HepG2 (cell line): ENCODE data around the gene TBCD. TPM values are rescaled to one million over a fixed set of nuclear protein-coding genes. Genes with fewer than 3 reads are reported as not detected.

Experiments
- ATAC-seq: fragments of 200-7000 bp; cut with Tn5 transposase; 3 replicates; pipeline ENCODE4 v1.9.1; 2020; ENCODE audit warnings: mild to moderate bottlenecking, moderate library complexity
- BruUV-seq: library from RNA; stranded (reverse); fragments of 400-500 nt; replicated peaks from 2 replicates; lab custom pipeline; 2021; lab: Mats Ljungman, UMichigan
- CTCF ChIA-PET: fragments of 300-600 bp; formaldehyde crosslinking; extraction: SDS; loops from one replicate; lab custom pipeline; 2021; ENCODE audit warnings: low total read pairs, inconsistent platforms, low intra/inter-chr PET ratio; lab: Yijun Ruan, JAX
- POLR2A ChIA-PET: fragments of 350-600 bp; sonication (Branson Sonifier 250); formaldehyde crosslinking; loops from one replicate; lab custom pipeline; 2020; ENCODE audit warnings: antibody characterized with exemption, inconsistent platforms; lab: Yijun Ruan, JAX
- DNase-seq: peaks from one replicate; pipeline ENCODE4 v3.0.0-alpha.2; 2015; ENCODE audit warnings: low spot score
- FAIRE-seq: peaks from 3 replicates; lab custom pipeline; 2011; peaks lifted over from hg19 to GRCh38; lab: Jason Lieb, UNC
- H2AFZ ChIP-seq: one replicate; pipeline ENCODE4 v1.6.1; 2011; ENCODE audit warnings: low read length, inconsistent platforms
- H3K27ac ChIP-seq: fragments of 300-600 bp; 3 replicates; pipeline ENCODE4 v1.8.0; 2011; ENCODE audit warnings: mixed run types, mild to moderate bottlenecking, mixed read lengths, low read length, inconsistent platforms; ENCODE audit not compliant: insufficient read depth; ENCODE audit errors: extremely low read length
- H3K27me3 ChIP-seq, 2 experiments: fragments of 200-600 bp in 1 of 2; 2 replicates in 1 of 2; 3 replicates in 1 of 2; pipeline versions ENCODE4 v1.6.0 to v1.8.0; 2011; ENCODE audit warnings: low read length in 2 of 2, mild to moderate bottlenecking in 2 of 2, moderate library complexity in 2 of 2, inconsistent platforms in 1 of 2; ENCODE audit not compliant: insufficient read depth in 2 of 2, control insufficient read depth in 1 of 2
- H3K36me3 ChIP-seq, 2 experiments: fragments of 200-600 bp in 1 of 2; replicated peaks in 1 of 2; 2 replicates in 1 of 2; 3 replicates in 1 of 2; pipeline versions ENCODE4 v1.5.1 to v1.8.0; 2011; ENCODE audit warnings: low read length in 2 of 2, inconsistent platforms in 1 of 2; ENCODE audit not compliant: insufficient read depth in 2 of 2, control insufficient read depth in 1 of 2
- H3K4me1 ChIP-seq: 2 replicates; pipeline ENCODE4 v1.5.1; 2012; ENCODE audit warnings: low read length, inconsistent platforms; ENCODE audit not compliant: insufficient read depth
- H3K4me2 ChIP-seq: 2 replicates; pipeline ENCODE4 v1.6.0; 2011; ENCODE audit warnings: low read depth, low read length, inconsistent platforms
- H3K4me3 ChIP-seq, 3 experiments: fragments of 200-600 bp in 1 of 3; sonication (generic), shearing (Covaris generic) in 1 of 3; replicated peaks in 1 of 3; 2 replicates each; pipeline ENCODE4 v1.5.1; 2011 to 2016; ENCODE audit warnings: low read length in 3 of 3, inconsistent platforms in 2 of 3, low read depth in 2 of 3, mild to moderate bottlenecking in 2 of 3, control low read depth in 1 of 3, mixed read lengths in 1 of 3; ENCODE audit not compliant: insufficient read depth in 1 of 3
- H3K79me2 ChIP-seq: one replicate; pipeline ENCODE4 v1.6.1; 2011; ENCODE audit warnings: low read length, inconsistent platforms; ENCODE audit not compliant: insufficient read depth
- H3K9ac ChIP-seq: 2 replicates; pipeline ENCODE4 v1.6.0; 2011; ENCODE audit warnings: mild to moderate bottlenecking, low read depth, low read length, inconsistent platforms; ENCODE audit not compliant: insufficient read depth
- H3K9me3 ChIP-seq: 2 replicates; pipeline ENCODE4 v1.5.1; 2012; ENCODE audit warnings: mild to moderate bottlenecking, low read length
- H4K20me1 ChIP-seq: 2 replicates; pipeline ENCODE4 v1.6.0; 2011; ENCODE audit warnings: inconsistent platforms, mild to moderate bottlenecking, low read length, moderate library complexity; ENCODE audit not compliant: insufficient read depth
- HES4 ChIP-seq: sonication (generic); formaldehyde crosslinking; IDR thresholded peaks from 2 replicates; pipeline ENCODE4 v1.9.0; 2021; ENCODE audit warnings: mild to moderate bottlenecking, missing genetic modification reagents, borderline replicate concordance
- TEAD3 ChIP-seq: optimal IDR thresholded peaks from 2 replicates; pipeline ENCODE3; 2016; ENCODE audit warnings: borderline replicate concordance
- ZFP36L2 ChIP-seq: sonication (generic); formaldehyde crosslinking; IDR thresholded peaks from 2 replicates; pipeline ENCODE4 v1.4.0; 2020; ENCODE audit warnings: missing genetic modification reagents
- ZNF710 ChIP-seq: sonication (generic); formaldehyde crosslinking; IDR thresholded peaks from 2 replicates; pipeline ENCODE4 v1.5.0; 2020; ENCODE audit warnings: mild to moderate bottlenecking, missing genetic modification reagents, borderline replicate concordance
- WGBS: methylation state at CpG from one replicate; pipeline ENCODE4 v1.1.6; 2017; ENCODE audit warnings: low lambda C conversion rate; 5-methylcytosine and 5-hydroxymethylcytosine counted together
- in situ Hi-C: cut with HindIII; loops from 2 replicates; pipeline ENCODE4 v1.10.0; 2017; ENCODE audit warnings: low pct_unique_long_range_greater_than_20kb; ENCODE audit not compliant: extremely low pct_ligation_motif_present
- intact Hi-C: fragments of 100-400 bp; cut with micrococcal nuclease; formaldehyde crosslinking; loops from one replicate; pipeline ENCODE4 v1.10.0; 2022; ENCODE audit not compliant: unreplicated experiment
- polyA plus RNA-seq, 8 experiments: library from polyadenylated mRNA; depleted of rRNA in 3 of 8; stranded (reverse) in 7 of 8; unstranded in 1 of 8; fragments of >200 nt; fragmentation: Illumina TruSeq in 4 of 8; extraction: Trizol in 4 of 8; gene quantifications; 2 replicates each; pipeline versions ENCODE4 v1.2.1 to v1.2.3, GENCODE V29; 2011 to 2016; ENCODE audit warnings: low read depth in 4 of 8, missing spikeins in 1 of 8, mixed read lengths in 1 of 8; ENCODE audit not compliant: insufficient read depth in 1 of 8
- total RNA-seq, 5 experiments: library from RNA; depleted of rRNA; stranded (reverse); fragments of >200 nt; fragmentation: Illumina TruSeq; extraction: Trizol; gene quantifications; 2 replicates each; pipeline ENCODE4 v1.2.3, GENCODE V29; 2016; ENCODE audit warnings: low read depth in 1 of 5
- TF ChIP-seq, protein P1 (sequence below): sonication (generic); formaldehyde crosslinking; IDR thresholded peaks from 2 replicates; pipeline ENCODE4 v1.4.0; 2020; ENCODE audit warnings: mild to moderate bottlenecking, missing genetic modification reagents
- TF ChIP-seq, protein P2 (sequence below): sonication (generic); formaldehyde crosslinking; IDR thresholded peaks from 2 replicates; pipeline ENCODE4 v1.8.0; 2022; ENCODE audit warnings: mild to moderate bottlenecking, missing genetic modification reagents

The TBCD gene
- total and polyA plus RNA-seq, 2 of the 13 experiments (the other 11 are each of a cell fraction or from before 2014, with no cell fraction given): 33.9 to 54.8 TPM

DNA sequence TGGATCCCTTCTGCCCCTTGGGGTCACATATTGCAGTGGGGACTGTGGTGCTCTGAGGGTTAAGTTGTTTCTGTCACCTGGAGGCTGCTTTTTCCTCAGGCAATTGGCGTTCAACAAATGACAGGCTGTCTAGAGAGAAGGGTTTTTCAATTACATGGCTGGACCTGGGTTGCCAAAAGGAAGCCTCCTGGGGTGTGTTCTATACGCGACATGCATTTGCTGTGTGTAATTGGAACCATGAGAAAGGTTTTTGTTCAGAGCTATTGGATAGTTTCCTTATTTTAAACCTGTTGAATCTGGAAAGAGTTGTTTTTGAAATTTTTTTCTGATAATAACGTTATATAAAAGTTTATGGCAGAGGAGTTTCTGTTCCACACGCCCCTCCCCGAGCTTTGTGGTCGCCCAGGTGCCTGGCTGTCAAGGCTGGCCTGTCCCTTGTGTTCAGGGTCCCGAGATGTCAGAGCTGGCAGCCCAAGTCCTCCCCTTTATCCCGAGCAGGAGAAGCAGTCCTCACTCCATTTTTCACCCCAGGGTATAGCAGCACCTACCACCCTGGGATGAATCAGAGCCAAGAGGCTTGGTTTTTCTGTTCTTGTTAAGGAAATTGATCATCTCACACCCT, 114.0 kb downstream of the TBCD start:
- Histone ChIP-seq H3K27me3 (no peaks in the 10 kb centered on the region), H3K9ac (no peak overlapping the region; the same call in 1 of the 2 replicates), H3K4me3 (no peak overlapping the region), H3K79me2 (no peaks in the 10 kb centered on the region), H4K20me1 (no peaks in the 10 kb centered on the region), H3K9me3 (no peaks in the 10 kb centered on the region), H2AFZ (no peak overlapping the region), H3K4me2 (no peak overlapping the region), H3K4me1 (no peaks in the 10 kb centered on the region), H3K36me3 (peaks cover 6 to 9% of the 10 kb centered on the region in 2 experiments; a peak in 3 of 5 replicates), H3K27ac (no peak overlapping the region)
- ATAC-seq (no peak), FAIRE-seq (no peak), DNase-seq (no peak)
- in situ Hi-C loops (no loop called here), intact Hi-C loops (no loop called here)
- ChIA-PET POLR2A (no interaction called here), CTCF (no interaction called here)
- BruUV-seq: no TSS peak
- TF ChIP-seq HES4 (CRISPR knock-in tag): no peak
- TF ChIP-seq, protein P1, sequence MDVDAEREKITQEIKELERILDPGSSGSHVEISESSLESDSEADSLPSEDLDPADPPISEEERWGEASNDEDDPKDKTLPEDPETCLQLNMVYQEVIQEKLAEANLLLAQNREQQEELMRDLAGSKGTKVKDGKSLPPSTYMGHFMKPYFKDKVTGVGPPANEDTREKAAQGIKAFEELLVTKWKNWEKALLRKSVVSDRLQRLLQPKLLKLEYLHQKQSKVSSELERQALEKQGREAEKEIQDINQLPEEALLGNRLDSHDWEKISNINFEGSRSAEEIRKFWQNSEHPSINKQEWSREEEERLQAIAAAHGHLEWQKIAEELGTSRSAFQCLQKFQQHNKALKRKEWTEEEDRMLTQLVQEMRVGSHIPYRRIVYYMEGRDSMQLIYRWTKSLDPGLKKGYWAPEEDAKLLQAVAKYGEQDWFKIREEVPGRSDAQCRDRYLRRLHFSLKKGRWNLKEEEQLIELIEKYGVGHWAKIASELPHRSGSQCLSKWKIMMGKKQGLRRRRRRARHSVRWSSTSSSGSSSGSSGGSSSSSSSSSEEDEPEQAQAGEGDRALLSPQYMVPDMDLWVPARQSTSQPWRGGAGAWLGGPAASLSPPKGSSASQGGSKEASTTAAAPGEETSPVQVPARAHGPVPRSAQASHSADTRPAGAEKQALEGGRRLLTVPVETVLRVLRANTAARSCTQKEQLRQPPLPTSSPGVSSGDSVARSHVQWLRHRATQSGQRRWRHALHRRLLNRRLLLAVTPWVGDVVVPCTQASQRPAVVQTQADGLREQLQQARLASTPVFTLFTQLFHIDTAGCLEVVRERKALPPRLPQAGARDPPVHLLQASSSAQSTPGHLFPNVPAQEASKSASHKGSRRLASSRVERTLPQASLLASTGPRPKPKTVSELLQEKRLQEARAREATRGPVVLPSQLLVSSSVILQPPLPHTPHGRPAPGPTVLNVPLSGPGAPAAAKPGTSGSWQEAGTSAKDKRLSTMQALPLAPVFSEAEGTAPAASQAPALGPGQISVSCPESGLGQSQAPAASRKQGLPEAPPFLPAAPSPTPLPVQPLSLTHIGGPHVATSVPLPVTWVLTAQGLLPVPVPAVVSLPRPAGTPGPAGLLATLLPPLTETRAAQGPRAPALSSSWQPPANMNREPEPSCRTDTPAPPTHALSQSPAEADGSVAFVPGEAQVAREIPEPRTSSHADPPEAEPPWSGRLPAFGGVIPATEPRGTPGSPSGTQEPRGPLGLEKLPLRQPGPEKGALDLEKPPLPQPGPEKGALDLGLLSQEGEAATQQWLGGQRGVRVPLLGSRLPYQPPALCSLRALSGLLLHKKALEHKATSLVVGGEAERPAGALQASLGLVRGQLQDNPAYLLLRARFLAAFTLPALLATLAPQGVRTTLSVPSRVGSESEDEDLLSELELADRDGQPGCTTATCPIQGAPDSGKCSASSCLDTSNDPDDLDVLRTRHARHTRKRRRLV (CRISPR knock-in tag): no peak
- TF ChIP-seq, protein P2, sequence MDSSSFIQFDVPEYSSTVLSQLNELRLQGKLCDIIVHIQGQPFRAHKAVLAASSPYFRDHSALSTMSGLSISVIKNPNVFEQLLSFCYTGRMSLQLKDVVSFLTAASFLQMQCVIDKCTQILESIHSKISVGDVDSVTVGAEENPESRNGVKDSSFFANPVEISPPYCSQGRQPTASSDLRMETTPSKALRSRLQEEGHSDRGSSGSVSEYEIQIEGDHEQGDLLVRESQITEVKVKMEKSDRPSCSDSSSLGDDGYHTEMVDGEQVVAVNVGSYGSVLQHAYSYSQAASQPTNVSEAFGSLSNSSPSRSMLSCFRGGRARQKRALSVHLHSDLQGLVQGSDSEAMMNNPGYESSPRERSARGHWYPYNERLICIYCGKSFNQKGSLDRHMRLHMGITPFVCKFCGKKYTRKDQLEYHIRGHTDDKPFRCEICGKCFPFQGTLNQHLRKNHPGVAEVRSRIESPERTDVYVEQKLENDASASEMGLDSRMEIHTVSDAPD (CRISPR knock-in tag): no peak
- no peak for TF ChIP-seq ZNF710 (CRISPR knock-in tag)
- no peak for TF ChIP-seq TEAD3
- no peak for TF ChIP-seq ZFP36L2 (CRISPR knock-in tag)
- 93% methylated on average over 9 of the region's 9 CpGs for WGBS
